NCI-H2196 (cell line): Measurements from ENCODE around the gene ECHDC3.
"Not testable (repeated sequence)": the region's sequence is repeated elsewhere in the genome, so short reads cannot be mapped to it uniquely, and the experiment has no call there.

ENCODE experiments used
- DNase-seq: peaks from one replicate; lab custom pipeline; 2025; ENCODE audit not compliant: unreplicated experiment; lab: John Stamatoyannopoulos, UW

The ECHDC3 gene

DNA sequence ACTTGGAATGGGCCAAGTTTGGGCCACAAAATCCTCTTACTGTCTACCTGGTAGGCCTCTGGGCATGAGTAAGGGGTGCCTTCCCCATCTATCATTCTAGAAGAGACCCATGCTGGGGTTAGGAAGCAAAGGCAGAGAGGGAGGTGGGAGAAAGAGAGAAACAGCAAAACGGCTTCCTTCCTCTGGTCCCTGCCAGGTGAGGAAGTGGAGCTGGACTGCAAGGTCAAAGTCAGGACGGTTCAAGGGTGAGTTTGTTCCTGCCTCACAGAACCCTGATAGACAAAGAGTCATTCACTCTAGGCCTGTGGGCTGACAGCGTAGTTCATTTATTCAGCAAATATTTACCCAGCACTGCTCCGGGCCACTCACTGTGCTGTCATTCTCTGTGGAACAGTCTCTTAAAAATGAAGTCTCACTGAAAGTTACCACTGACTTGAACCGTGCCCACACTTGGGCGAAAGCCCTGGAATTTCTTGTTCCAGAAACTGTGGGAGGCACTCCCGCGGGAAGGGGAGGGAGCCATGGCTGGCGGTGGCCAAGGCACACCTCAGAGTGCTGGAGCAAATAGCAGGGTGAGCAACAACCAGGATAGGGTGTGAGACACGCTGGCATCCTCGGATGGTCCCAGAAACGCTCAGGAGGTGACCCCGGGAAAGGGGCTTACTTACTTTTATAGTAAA lies 26.2 kb upstream of the ECHDC3 start:
- no peak for DNase-seq

- DNase-seq, result no peak
Observed at GRCh38 chr10:11716686-11717085, 25.5 kb upstream of the ECHDC3 start.

DNA sequence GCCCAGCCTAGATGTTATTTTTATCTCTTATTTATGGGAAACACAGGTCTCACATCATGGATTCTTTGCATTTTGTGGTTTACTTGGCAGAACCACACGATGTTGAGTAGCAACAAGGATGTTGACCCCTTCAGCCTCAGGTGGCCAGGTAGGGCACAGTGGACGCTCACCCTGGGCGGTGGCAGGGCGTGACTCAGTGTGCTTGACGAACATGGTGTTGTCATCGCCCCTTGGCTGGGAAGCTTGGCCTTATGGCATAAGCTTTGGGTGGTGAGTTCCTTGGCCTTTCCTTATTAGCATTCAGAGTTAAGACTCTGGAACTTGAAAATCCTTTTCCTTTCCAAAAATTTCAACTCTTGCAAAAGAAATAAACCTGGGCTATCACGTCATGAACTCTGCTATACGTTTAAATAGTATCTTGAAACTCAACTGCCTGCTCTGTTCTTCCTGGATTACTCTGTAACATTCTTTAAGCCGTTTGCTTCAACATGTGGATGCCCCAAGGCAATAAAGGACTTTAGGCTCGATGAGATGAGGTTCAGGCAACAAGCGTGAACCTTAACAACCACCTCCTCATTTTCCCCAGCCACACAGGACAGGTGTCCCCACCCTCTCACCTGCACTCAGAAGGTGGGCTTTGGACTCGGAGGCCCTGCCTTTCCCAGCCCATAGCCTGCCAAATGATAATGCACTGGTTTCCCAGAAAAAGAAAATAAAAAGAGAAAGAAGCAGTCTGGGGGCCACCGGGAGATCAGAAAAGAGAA lies 22.5 kb upstream of the ECHDC3 start:
- DNase-seq, result no peak

DNA sequence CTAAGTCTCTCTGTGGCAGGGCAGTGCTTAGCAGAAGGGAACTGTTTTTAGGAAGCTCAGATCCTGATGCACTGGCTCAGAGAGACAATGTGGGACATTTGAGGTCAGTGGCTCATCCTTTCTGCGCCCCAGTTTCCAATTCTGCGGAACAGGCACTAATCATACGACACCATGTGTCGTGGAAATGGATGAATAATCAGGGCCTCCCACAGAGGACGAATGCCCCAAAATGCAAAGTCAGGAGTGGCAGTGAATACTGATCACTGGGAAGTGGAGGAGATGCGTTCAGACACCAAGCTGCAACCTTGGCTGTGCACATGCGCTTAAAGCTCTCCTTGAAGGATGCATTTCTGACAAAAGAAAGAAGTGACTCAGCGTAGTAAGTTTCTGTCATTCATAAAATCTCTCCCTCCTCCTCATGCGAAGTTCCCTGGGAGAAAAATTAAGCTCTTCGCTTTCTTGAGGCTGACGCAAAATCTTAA lies 21.9 kb upstream of the ECHDC3 start:
- no peak for DNase-seq

DNA sequence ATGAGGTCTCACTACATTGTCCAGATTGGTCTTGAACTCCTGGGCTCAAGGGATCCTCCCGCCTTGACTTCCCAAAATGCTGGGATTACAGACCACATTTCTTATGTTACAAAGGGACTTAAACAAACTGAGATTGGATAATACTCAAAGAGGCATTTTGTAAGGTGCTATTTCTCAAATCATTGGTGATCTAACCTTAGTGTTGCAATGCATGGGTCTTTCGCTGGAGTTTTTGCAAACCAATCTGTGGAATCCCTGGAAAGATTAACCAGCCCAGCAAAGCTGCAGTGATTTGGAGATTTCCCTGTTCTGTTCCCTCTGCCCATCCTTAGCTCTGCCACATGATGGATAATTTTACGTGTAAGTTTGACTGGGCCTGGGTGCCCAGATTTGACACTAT lies 20.4 kb upstream of the ECHDC3 start:
- DNase-seq, result no peak

- DNase-seq, result no peak
Observed at GRCh38 chr10:11723359-11723758, 18.8 kb upstream of the ECHDC3 start.

GRCh38 chr10:11724938-11725776 lies 17.0 kb upstream of the ECHDC3 start:
- no peak for DNase-seq

DNA sequence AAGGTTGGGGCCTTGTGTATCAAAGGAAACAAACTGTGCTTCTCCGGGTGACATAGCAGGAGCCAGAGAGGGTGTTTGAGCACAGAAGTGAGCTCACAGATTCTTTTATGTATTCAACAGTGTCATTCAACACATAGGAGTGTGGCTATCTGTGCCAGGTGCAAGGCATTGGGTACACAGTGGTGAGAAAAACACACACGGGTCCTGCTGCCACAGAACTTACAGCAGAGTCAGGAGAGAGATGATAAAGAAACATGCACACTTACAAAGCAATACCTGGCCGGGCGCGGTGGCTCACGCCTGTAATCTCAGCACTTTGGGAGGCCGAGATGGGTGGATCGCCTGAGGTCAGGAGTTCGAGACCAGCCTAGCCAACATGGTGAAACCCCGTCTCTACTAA lies 16.3 kb upstream of the ECHDC3 start:
- no peak for DNase-seq

GRCh38 chr10:11727563-11727962 lies 14.6 kb upstream of the ECHDC3 start:
- DNase-seq, result no peak

- DNase-seq, result no peak
Observed at GRCh38 chr10:11728353-11728752, 13.8 kb upstream of the ECHDC3 start.

- DNase-seq, result no peak
Observed at GRCh38 chr10:11729790-11730315, 12.3 kb upstream of the ECHDC3 start.

DNA sequence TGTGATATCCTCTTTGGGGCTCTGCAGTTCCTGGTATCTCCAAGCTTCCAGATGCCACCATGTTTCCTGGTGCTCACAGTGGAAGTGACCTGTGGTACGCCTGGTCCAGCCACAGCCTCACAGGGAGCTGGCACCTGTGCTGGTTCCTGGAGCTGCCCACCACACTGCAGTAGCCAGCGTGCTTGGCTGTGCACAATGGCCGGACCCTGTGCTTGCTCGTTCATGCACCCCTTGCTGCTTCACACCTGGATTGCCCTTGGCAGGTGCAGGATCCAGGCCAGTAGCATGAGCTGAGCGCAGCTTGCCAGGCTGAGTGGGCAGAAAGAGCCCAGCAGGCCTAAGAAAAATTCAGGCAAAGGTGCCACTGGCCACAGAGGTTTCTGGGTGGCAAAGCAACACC lies 11.4 kb upstream of the ECHDC3 start:
- DNase-seq, result no peak

GRCh38 chr10:11736767-11737166 lies 5.4 kb upstream of the ECHDC3 start:
- DNase-seq, result not testable (repeated sequence)

DNA sequence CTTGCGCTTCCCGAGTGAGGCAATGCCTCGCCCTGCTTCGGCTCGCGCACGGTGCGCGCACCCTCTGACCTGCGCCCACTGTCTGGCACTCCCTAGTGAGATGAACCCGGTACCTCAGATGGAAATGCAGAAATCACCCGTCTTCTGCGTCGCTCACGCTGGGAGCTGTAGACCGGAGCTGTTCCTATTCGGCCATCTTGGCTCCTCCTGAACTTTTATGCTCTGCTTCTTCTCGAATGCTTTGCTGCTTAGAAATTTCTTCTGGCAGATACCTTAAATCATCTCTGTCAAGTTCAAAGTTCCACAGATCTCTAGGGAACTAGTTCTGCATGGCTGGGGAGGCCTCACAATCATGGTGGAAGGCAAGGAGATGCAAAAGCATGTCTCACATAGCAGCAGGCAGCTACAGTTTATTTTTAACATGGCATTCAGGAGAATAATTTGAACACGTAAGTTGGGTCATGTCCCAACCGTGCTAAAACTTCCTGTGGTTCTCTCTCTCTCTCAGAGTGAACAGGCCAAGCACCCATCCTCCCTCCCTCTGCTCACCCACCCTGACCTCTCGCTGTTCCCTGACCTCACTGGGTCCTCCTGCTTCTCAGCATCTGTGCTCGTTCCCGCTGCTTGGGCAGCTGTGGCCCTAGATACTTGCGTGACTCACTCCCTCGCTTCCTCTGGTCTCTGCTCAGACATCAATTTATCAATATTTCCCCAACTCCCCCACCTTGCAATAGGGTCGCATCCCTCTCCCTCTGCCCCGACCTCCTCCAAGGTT lies 4.7 kb upstream of the ECHDC3 start:
- DNase-seq, result not testable (repeated sequence)

GRCh38 chr10:11740907-11741306 lies 1.3 kb upstream of the ECHDC3 start:
- no peak for DNase-seq

GRCh38 chr10:11741608-11742007 lies 574 bp upstream of the ECHDC3 start:
- no peak for DNase-seq

DNA sequence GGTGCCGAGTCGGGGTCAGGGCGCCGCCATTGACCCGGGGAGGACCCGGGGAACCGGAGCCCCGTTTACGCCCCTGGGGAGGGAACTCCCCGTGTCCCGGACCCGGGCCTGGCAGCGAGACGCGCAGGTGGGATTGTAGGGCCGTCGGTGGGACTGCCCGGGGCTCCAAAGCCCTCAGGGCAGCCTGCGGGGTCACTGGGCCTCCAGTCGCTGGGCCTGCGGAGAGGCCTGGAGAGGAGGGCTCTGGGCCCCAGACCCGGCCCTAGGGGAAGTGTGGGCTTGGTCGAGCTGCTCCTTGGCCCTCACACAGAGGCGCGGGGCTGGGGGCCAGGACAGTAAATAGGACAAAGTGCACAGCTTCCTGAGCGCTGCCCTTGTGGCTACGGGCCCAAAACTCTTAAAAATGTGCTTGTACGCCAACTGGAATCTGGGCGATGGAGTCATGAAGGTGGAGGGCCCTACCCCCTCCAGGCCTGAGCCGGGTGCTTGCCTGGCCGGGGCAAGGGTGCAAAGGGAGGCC lies 657 bp downstream of the ECHDC3 start:
- no peak for DNase-seq

- no peak for DNase-seq
Observed at GRCh38 chr10:11743461-11744338, 1.5 kb downstream of the ECHDC3 start.

GRCh38 chr10:11745045-11745444 lies 2.9 kb downstream of the ECHDC3 start:
- no peak for DNase-seq
